ENCODE results near the gene AGBL3. TPM values are rescaled to one million over a fixed set of nuclear protein-coding genes. Genes with fewer than 3 reads are reported as not detected.

The AGBL3 gene
- total and polyA plus RNA-seq, 9 of the 15 experiments (the other 6 are each of a cell fraction or from before 2014, with no cell fraction given) = 0.54 to 2.9 (median 1.7) TPM

- TF ChIP-seq TAF1 (IDR thresholded peaks at IDR 0.05; ENCODE audit: control insufficient read depth, extremely low read depth, insufficient read depth, low read length, severe bottlenecking) (peak; percentile 63), UBTF (IDR thresholded peaks at IDR 0.05; ENCODE audit: borderline replicate concordance in 1 of 2, low read depth in 2 of 2, low read length in 2 of 2) (peak in 1 of 2 experiments; percentile 59; a peak in 1 of 4 replicates), ZBTB40 (IDR thresholded peaks at IDR 0.05) (peak; percentile 47), ZBTB40 (CRISPR knock-in tag; IDR thresholded peaks at IDR 0.05) (no peak; the same call in 1 of the 2 replicates), ZNF121 (CRISPR knock-in tag; conservative IDR thresholded peaks at IDR 0.05) (peak; percentile 59; the same call in 1 of the 2 replicates), ZBTB8A (IDR thresholded peaks at IDR 0.05; ENCODE audit: partially characterized antibody) (no peak), NFIX (CRISPR knock-in tag; IDR thresholded peaks at IDR 0.05; ENCODE audit: low read depth) (no peak), CGGBP1 (CRISPR knock-in tag; IDR thresholded peaks at IDR 0.05) (no peak), ZC3H8 (IDR thresholded peaks at IDR 0.05) (no peak), ARID2 (IDR thresholded peaks at IDR 0.05) (peak; percentile 40; the same call in 1 of the 2 replicates)
- TF ChIP-seq, protein P1, sequence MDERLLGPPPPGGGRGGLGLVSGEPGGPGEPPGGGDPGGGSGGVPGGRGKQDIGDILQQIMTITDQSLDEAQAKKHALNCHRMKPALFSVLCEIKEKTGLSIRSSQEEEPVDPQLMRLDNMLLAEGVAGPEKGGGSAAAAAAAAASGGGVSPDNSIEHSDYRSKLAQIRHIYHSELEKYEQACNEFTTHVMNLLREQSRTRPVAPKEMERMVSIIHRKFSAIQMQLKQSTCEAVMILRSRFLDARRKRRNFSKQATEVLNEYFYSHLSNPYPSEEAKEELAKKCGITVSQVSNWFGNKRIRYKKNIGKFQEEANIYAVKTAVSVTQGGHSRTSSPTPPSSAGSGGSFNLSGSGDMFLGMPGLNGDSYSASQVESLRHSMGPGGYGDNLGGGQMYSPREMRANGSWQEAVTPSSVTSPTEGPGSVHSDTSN (CRISPR knock-in tag; IDR thresholded peaks at IDR 0.05; ENCODE audit: low read depth) = no peak; the same call in 1 of the 2 replicates
- TF ChIP-seq, protein P1 (tag; conservative IDR thresholded peaks at IDR 0.05; ENCODE audit: low read depth) = no peak
These were observed at the start of gene AGBL3 (continued) for GRCh38 chr7:134986363-134987251.
